Activated T-helper 17 cell treated with anti-CD3 and anti-CD28 coated beads, Interleukin-2, amount 50 U/mL, for 72 hours (primary cell): ENCODE measurements around the gene CEBPZ. TPM values are rescaled to one million over a fixed set of nuclear protein-coding genes. Genes with fewer than 3 reads are reported as not detected.
A peak's percentile ranks its signal among the peaks of the same experiment; 100 is the strongest.

Source experiments
- ATAC-seq: fragments of 150-1000 bp; cut with Tn5 transposase; replicated peaks from 2 replicates; pipeline ENCODE4 v1.10.0; 2021; ENCODE audit warnings: mild to moderate bottlenecking, moderate library complexity
- H3K27ac Mint-ChIP-seq: one replicate; pipeline ENCODE4 v1.8.0; 2022; ENCODE audit warnings: mixed read lengths
- H3K27me3 Mint-ChIP-seq: one replicate; pipeline ENCODE4 v1.8.0; 2022; ENCODE audit warnings: mixed read lengths
- H3K36me3 Mint-ChIP-seq: one replicate; pipeline ENCODE4 v1.8.0; 2022; ENCODE audit warnings: low read depth, mild to moderate bottlenecking, mixed read lengths
- H3K4me1 Mint-ChIP-seq: one replicate; pipeline ENCODE4 v1.8.0; 2022; ENCODE audit warnings: mixed read lengths
- H3K4me3 Mint-ChIP-seq: one replicate; pipeline ENCODE4 v1.8.0; 2022; ENCODE audit warnings: mild to moderate bottlenecking, mixed read lengths
- H3K9me3 Mint-ChIP-seq: one replicate; pipeline ENCODE4 v1.8.0; 2022; ENCODE audit warnings: mixed read lengths
- total RNA-seq, 2 donors: library from RNA; stranded (reverse); gene quantifications; one replicate each; pipeline ENCODE4 v1.2.3, GENCODE V29; 2022

The CEBPZ gene, protein sequence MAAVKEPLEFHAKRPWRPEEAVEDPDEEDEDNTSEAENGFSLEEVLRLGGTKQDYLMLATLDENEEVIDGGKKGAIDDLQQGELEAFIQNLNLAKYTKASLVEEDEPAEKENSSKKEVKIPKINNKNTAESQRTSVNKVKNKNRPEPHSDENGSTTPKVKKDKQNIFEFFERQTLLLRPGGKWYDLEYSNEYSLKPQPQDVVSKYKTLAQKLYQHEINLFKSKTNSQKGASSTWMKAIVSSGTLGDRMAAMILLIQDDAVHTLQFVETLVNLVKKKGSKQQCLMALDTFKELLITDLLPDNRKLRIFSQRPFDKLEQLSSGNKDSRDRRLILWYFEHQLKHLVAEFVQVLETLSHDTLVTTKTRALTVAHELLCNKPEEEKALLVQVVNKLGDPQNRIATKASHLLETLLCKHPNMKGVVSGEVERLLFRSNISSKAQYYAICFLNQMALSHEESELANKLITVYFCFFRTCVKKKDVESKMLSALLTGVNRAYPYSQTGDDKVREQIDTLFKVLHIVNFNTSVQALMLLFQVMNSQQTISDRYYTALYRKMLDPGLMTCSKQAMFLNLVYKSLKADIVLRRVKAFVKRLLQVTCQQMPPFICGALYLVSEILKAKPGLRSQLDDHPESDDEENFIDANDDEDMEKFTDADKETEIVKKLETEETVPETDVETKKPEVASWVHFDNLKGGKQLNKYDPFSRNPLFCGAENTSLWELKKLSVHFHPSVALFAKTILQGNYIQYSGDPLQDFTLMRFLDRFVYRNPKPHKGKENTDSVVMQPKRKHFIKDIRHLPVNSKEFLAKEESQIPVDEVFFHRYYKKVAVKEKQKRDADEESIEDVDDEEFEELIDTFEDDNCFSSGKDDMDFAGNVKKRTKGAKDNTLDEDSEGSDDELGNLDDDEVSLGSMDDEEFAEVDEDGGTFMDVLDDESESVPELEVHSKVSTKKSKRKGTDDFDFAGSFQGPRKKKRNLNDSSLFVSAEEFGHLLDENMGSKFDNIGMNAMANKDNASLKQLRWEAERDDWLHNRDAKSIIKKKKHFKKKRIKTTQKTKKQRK
- 10 to 100 TPM; 55.6 to 68.3 TPM for total RNA-seq

GRCh38 chr2:37231241-37232130 is at the start of gene CEBPZ, which contains the start of gene NDUFAF7:
CEBPZ (minus strand) TSS chr2:37231596; CDS start chr2:37231567, 29 bp downstream.
NDUFAF7 (plus strand) TSS chr2:37231658; CDS start chr2:37231706, 48 bp downstream.
- H3K27ac Mint-ChIP-seq = no peak within 1 kb of the TSS
- no peaks in the 10 kb centered on the region for H3K9me3 Mint-ChIP-seq
- peak; percentile 97 for ATAC-seq
- H3K27me3 Mint-ChIP-seq = no peaks in the 10 kb centered on the region
- H3K4me3 Mint-ChIP-seq = no peak within 1 kb of the TSS
- H3K4me1 Mint-ChIP-seq = peaks cover 19% of the 10 kb centered on the region
- H3K36me3 Mint-ChIP-seq = peaks cover 53% of the 10 kb centered on the region

DNA sequence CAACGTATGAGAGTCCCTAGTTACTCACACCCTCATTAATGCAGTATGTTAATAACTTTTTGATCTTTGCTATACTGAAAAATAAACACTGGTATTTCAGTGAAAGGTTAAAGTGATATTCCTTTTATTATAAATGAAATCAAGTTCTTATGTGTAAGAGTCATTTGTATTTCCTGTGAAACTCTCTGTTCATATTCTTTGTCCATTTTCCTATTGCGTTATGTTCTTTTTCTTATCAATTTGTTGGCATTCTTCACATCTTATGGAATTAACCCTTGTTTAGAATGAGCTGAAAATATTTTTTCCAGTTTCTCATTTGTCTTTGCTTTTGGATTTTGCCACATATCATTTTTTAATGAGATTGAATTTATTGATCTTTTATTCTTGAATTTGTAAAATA is 44.9 kb upstream of the CEBPZ start:
- Mint-ChIP-seq H3K27me3 (no peaks in the 10 kb centered on the region), H3K27ac (no peak overlapping the region), H3K36me3 (peaks cover 89% of the 10 kb centered on the region), H3K4me3 (no peak overlapping the region), H3K9me3 (no peaks in the 10 kb centered on the region), H3K4me1 (no peaks in the 10 kb centered on the region)
- no peak for ATAC-seq

DNA sequence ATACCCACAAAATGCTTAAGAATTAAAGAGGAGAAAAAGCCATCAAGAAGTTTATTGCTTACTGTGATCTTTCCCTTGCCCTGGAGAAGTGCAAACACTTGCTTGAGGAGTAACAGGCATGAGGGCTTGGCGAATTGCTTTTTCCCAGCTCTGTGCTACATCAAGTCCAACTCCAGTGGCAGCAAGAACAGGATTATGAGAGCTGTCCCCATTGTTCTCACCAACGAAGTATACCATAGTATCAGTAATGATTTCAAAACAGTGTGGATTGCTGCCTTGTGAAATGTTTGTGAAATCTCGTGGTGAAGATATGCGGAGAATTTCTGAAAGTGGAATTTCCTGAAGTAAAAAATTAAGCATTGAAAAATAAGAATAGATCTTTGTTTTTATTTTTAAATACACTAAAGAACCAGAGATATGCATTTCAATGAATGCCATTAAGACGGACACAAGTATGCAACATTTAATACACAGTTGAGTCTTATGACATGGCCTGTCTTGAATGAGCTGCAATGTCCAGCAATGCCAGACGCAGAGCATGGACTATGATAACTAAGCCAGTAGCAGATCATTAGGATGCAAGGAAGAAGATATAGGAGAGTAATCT is 43.1 kb upstream of the CEBPZ start:
- ATAC-seq = no peak
- no peak overlapping the region for H3K4me3 Mint-ChIP-seq
- no peaks in the 10 kb centered on the region for H3K9me3 Mint-ChIP-seq
- no peaks in the 10 kb centered on the region for H3K4me1 Mint-ChIP-seq
- no peaks in the 10 kb centered on the region for H3K27me3 Mint-ChIP-seq
- peaks cover 90% of the 10 kb centered on the region for H3K36me3 Mint-ChIP-seq
- no peak overlapping the region for H3K27ac Mint-ChIP-seq

GRCh38 chr2:37271376-37272067 is 40.1 kb upstream of the CEBPZ start:
- no peaks in the 10 kb centered on the region for H3K27me3 Mint-ChIP-seq
- H3K4me3 Mint-ChIP-seq = no peak overlapping the region
- H3K9me3 Mint-ChIP-seq = no peaks in the 10 kb centered on the region
- H3K36me3 Mint-ChIP-seq = peaks cover 97% of the 10 kb centered on the region
- no peaks in the 10 kb centered on the region for H3K4me1 Mint-ChIP-seq
- no peak for ATAC-seq
- no peak overlapping the region for H3K27ac Mint-ChIP-seq

DNA sequence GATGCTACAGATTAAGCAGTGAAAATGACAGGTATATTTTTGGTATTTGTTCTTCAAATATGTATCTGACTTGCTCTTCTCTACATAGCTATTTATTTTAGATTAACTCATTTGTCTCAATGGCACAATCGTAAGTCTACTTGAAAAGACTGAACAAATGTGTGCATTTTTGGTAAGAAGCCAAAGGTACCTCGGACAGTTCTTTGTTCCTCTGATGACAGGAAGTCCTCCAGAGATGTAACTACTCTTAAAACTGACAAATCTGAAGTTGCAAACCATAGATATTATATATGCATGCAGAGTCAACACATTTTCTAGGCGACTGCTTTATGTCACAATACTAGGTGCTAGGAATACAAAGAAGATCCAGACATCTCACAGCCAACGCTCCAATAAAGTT is 36.7 kb upstream of the CEBPZ start:
- Mint-ChIP-seq H3K4me1 (peaks cover 5% of the 10 kb centered on the region), H3K9me3 (no peaks in the 10 kb centered on the region), H3K36me3 (peaks cover 99% of the 10 kb centered on the region), H3K27ac (no peak overlapping the region), H3K4me3 (no peak overlapping the region), H3K27me3 (no peaks in the 10 kb centered on the region)
- no peak for ATAC-seq

DNA sequence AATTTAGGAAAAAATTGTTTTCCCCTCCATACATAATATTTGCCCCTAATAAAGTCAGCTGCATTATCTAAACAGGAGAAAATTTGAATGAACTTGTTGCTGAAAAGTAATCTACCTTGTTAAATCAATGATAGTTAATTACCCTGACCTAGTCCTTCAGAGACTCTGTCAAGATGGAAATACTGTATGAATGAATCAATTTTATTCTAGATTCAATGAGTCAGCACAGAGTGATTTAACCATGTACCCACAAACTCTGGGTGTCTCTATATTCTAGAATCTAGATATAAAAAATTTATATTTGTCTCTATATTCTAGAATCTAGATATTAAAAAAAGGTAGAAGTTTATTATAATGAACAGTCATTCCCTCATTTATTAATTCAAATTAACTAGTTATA is 36.3 kb upstream of the CEBPZ start:
- no peaks in the 10 kb centered on the region for H3K27me3 Mint-ChIP-seq
- no peaks in the 10 kb centered on the region for H3K9me3 Mint-ChIP-seq
- no peak overlapping the region for H3K4me3 Mint-ChIP-seq
- peaks cover 5% of the 10 kb centered on the region for H3K4me1 Mint-ChIP-seq
- peak; percentile 81 for ATAC-seq
- H3K27ac Mint-ChIP-seq = no peak overlapping the region
- peaks cover 99% of the 10 kb centered on the region for H3K36me3 Mint-ChIP-seq

DNA sequence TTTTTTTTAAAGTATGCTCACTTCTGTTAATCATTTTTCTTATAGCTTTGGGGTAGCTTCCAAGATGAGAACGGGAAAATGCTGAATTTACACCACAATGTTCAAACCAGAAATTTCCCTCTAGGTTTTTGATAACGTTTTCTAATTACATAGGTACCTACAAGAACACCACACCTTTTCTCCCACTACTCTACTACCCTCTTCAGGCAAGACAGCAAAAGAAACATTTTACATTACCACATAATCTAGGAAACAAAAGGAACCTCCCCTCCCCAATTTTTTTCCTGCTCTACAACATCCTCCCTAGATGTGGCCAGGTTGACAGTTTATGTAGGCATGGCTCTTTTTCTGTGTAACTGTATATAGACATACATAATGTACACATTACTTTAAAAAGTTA is 32.4 kb upstream of the CEBPZ start:
- Mint-ChIP-seq H3K27me3 (no peaks in the 10 kb centered on the region), H3K4me1 (peaks cover 5% of the 10 kb centered on the region), H3K9me3 (no peaks in the 10 kb centered on the region), H3K27ac (no peak overlapping the region), H3K4me3 (no peak overlapping the region), H3K36me3 (peaks cover 90% of the 10 kb centered on the region)
- no peak for ATAC-seq

GRCh38 chr2:37262522-37262921 is 31.1 kb upstream of the CEBPZ start:
- Mint-ChIP-seq H3K36me3 (peaks cover 90% of the 10 kb centered on the region), H3K4me3 (no peak overlapping the region), H3K27ac (peak overlapping the region; percentile 9), H3K4me1 (peaks cover 5% of the 10 kb centered on the region), H3K9me3 (no peaks in the 10 kb centered on the region), H3K27me3 (no peaks in the 10 kb centered on the region)
- no peak for ATAC-seq

DNA sequence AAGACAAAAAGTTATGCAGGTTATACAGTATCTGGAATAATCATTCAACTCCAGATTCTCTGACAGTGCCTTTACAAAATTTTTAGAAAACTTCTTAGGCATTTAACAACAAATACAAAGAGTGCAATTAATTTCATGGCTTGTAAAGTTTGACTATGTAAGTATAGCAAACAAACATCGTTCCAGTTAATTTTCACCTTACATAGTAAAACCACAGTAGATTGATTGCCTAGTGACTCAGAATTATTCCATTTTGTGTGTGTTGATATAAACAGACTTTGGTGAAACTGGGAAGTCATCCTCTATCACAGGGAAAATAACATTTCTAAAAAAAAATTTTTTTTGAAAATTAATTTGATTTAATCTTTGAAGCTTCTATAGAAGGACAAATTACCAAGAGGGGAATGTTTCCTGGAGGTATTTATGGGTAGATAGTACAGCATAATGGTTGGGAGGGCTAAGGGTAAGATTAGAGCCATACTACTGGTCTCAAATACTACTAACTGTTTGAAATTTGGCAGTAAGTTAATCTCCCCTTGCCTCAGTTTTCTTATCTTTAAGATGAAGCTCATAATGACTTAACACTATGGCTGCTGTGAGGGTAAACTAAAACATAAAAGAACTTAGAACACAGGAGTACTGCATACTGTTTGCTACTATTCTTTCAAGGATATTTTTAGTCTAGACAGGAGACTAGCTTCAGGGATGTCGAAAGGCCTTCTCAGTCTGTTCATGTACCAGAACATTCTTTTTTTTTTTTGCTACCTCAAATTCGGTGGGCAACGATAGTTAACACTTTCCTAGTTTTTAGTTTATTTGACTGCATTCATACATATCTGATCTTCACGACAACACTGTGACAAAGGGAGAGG is 19.7 kb upstream of the CEBPZ start:
- Mint-ChIP-seq H3K27me3 (no peaks in the 10 kb centered on the region), H3K36me3 (peaks cover 100% of the 10 kb centered on the region), H3K27ac (no peak overlapping the region), H3K4me1 (no peaks in the 10 kb centered on the region), H3K9me3 (no peaks in the 10 kb centered on the region), H3K4me3 (no peak overlapping the region)
- no peak for ATAC-seq

DNA sequence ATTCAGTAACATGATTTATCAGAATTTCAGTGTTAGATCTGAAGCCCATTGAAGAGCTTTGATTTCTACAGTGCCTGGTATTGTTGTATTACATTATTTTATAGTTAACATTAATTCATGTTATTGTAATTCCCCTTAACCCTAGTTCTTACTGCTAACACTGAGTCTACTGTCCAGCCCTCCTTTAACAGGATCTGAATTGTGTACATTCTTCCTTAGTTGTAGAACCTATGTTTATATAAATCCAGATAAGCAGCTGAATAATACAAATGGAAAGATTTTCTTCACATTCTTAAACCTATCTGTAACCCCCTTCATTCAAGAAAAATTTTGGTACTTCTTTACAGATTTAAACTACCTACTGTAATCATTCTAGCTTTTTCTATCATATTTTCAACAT is 14.8 kb upstream of the CEBPZ start:
- Mint-ChIP-seq H3K4me1 (peaks cover 9% of the 10 kb centered on the region), H3K27me3 (no peaks in the 10 kb centered on the region), H3K9me3 (no peaks in the 10 kb centered on the region), H3K4me3 (no peak overlapping the region), H3K36me3 (peaks cover 100% of the 10 kb centered on the region), H3K27ac (no peak overlapping the region)
- ATAC-seq = no peak

GRCh38 chr2:37244755-37245154 is 13.4 kb upstream of the CEBPZ start:
- ATAC-seq = no peak
- Mint-ChIP-seq H3K27ac (no peak overlapping the region), H3K36me3 (peaks cover 99% of the 10 kb centered on the region), H3K4me3 (no peak overlapping the region), H3K9me3 (no peaks in the 10 kb centered on the region), H3K27me3 (no peaks in the 10 kb centered on the region), H3K4me1 (peaks cover 9% of the 10 kb centered on the region)

DNA sequence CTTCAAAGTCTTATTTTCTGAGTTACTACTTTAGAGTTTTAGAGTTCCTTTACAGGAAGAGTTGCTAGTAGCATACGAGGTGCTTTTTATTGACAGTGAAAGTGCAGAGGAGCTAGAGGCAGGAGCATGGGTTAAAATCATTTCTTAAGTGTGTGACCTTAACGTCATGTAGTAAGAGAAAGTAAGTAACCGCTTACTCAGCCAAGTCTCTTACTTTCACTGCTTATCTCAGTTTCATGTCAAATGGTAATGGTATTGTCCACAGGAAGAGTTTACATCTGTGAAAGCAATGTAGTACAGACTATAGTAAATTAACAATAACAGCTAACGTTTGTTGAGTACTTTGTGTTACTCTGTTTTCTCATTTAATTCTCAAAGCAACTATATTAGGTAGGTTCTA is 12.6 kb upstream of the CEBPZ start:
- Mint-ChIP-seq H3K4me3 (peak overlapping the region; percentile 31), H3K27me3 (no peaks in the 10 kb centered on the region), H3K4me1 (peaks cover 9% of the 10 kb centered on the region), H3K27ac (peak overlapping the region; percentile 49), H3K36me3 (peaks cover 99% of the 10 kb centered on the region), H3K9me3 (no peaks in the 10 kb centered on the region)
- peak; percentile 95 for ATAC-seq
